Cardiac atrium fibroblast (primary cell): ENCODE measurements around the gene SNU13. TPM values are rescaled to one million over a fixed set of nuclear protein-coding genes. Genes with fewer than 3 reads are reported as not detected.

Experiments
- total RNA-seq: library from RNA; depleted of rRNA; stranded (reverse); fragments of >200 nt; gene quantifications from 2 replicates; pipeline ENCODE4 v1.2.3, GENCODE V29; 2015

Gene SNU13
- total RNA-seq: 126 and 164 TPM in 2 replicates

GRCh38 chr22:41688365-41689211 is at the start of gene SNU13:
Gene SNU13 (minus strand): TSS chr22:41688867. CDS start chr22:41688796, 71 bp downstream.

DNA sequence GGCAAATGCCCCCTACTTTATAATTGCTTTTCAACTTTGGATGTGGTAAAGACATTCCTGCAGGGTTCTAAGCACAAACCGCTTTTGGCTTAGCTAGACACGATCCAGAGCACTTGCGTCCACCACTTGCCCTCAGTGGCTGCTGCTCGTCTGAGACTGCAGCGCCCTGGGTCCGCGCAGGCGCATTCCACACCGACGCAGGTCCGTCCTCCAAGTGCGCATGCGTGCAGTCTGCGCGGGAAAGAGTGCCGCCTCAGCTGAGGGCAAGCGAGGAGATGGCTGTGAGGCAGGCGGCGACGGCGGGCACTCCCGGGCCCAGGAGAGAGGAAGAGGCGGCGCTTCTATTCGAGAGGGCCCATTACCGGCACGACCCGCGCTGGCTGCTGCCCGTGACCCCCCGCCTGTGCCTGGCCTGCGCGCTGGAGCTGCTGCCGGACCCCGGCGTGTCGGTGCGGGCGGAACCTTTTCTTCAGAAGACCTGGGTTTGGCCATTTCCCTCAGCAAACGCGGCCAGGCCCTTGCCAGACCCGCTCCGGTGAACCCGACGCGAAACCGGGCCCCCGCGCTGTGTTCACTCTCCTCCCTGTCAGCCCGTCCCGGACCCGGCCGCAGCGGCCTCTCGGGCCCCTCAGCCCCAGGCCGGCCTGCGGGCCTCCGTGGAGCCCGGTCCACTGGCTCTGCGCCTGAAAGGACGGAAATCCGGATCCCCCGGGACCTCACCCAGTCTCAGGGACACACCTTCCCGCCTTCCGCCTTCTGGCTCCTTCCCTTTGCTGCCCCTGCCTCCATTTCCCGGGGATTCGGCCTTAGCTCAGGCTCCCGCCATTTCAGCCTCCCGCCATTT is 10.8 kb upstream of the SNU13 start, which contains the start of gene MEI1:
TSS of gene MEI1 (plus strand) at position 240 of the 844 bp plus-strand sequence. CDS start at position 276, 36 bp downstream.

Other genes starting within 250 kb of the SNU13 start
- 21.8 and 33.2 TPM in 2 replicates for gene TOB2, start 242.1 kb downstream of the SNU13 start, total RNA-seq
- gene PHF5A, start 220.2 kb downstream of the SNU13 start, total RNA-seq: 35.2 and 39.5 TPM in 2 replicates
- 59.6 and 74.5 TPM in 2 replicates for gene ACO2, start 219.8 kb downstream of the SNU13 start, total RNA-seq
- gene POLR3H, start 144.4 kb downstream of the SNU13 start, total RNA-seq: 16.5 and 17.5 TPM in 2 replicates
- 0.49 and 1.3 TPM in 2 replicates for gene CSDC2, start 127.9 kb downstream of the SNU13 start, total RNA-seq
- gene PMM1, start 99.0 kb downstream of the SNU13 start, total RNA-seq: 44.6 and 50.0 TPM in 2 replicates
- gene DESI1, start 67.8 kb downstream of the SNU13 start, total RNA-seq: 24.1 and 35.7 TPM in 2 replicates
- 219 and 247 TPM in 2 replicates for gene XRCC6, start 67.6 kb downstream of the SNU13 start, total RNA-seq
- gene MEI1, start 10.6 kb upstream of the SNU13 start, total RNA-seq: 1.3 and 2.0 TPM in 2 replicates
- 4.5 and 11.8 TPM in 2 replicates for gene CCDC134, start 111.8 kb upstream of the SNU13 start, total RNA-seq
- 36.5 and 58.2 TPM in 2 replicates for gene SREBF2, start 144.2 kb upstream of the SNU13 start, total RNA-seq
- gene SHISA8, start 226.2 kb upstream of the SNU13 start, total RNA-seq: not detected in 2 replicates
- not detected in 2 replicates for gene TNFRSF13C, start 237.9 kb upstream of the SNU13 start, total RNA-seq